Measurements from ENCODE around the gene CLDN12. TPM values are rescaled to one million over a fixed set of nuclear protein-coding genes. Genes with fewer than 3 reads are reported as not detected.
A peak's percentile ranks its signal among the peaks of the same experiment; 100 is the strongest.

Gene CLDN12
- polyA plus RNA-seq, 2 of the 4 experiments (the other 2 are of a cell fraction): 19.9 to 51.3 TPM

GRCh38 chr7:90424720-90425119 is 21.5 kb downstream of the CLDN12 start:
- 61% methylated on average over 3 of the region's 3 CpGs for WGBS (ENCODE audit: missing lambda C conversion rate)
- DNase-seq (ENCODE audit: low read depth in 1 of 2, low spot score in 1 of 2) (no peak), FAIRE-seq (no peak), ATAC-seq (no peak)
- ChIA-PET CTCF (interaction anchor here (1.6 kb wide), 1 partner anchor 271 kb away, joined by 7 read pairs; the partner anchor contains the start of gene STEAP1), POLR2A (no interaction called here)
- no peak overlapping the region; a peak in 1 of 6 replicates for H3K27ac ChIP-seq
- H3K4me1 ChIP-seq: peaks cover 6% of the 10 kb centered on the region; the same call in 2 of the 3 replicates
- H3K4me3 ChIP-seq: no peak overlapping the region
- no peak overlapping the region for H3K4me2 ChIP-seq
- TF ChIP-seq SMC3 (IDR thresholded peaks at IDR 0.05) (no peak), RFX5 (IDR thresholded peaks at IDR 0.05) (no peak), RARB (CRISPR knock-in tag; IDR thresholded peaks at IDR 0.05) (no peak), HOXA7 (CRISPR knock-in tag; IDR thresholded peaks at IDR 0.05) (no peak), ZSCAN20 (CRISPR knock-in tag; IDR thresholded peaks at IDR 0.05) (no peak), EP300 (IDR thresholded peaks at IDR 0.05) (no peak), ESRRA (IDR thresholded peaks at IDR 0.05; ENCODE audit: borderline replicate concordance, low read length) (no peak), JUNB (IDR thresholded peaks at IDR 0.05) (no peak), MAFK (IDR thresholded peaks at IDR 0.05; ENCODE audit: partially characterized antibody) (no peak), ZFP36 (IDR thresholded peaks at IDR 0.05; ENCODE audit: borderline replicate concordance, partially characterized antibody) (no peak), CHD4 (IDR thresholded peaks at IDR 0.05; ENCODE audit: borderline replicate concordance) (no peak), HEYL (CRISPR knock-in tag; IDR thresholded peaks at IDR 0.05) (no peak), ELK1 (IDR thresholded peaks at IDR 0.05; ENCODE audit: low read depth, low read length) (no peak), CBX8 (IDR thresholded peaks at IDR 0.05) (no peak), NFE2L2 (conservative IDR thresholded peaks at IDR 0.05; ENCODE audit: low read length) (no peak), TFCP2L1 (CRISPR knock-in tag; IDR thresholded peaks at IDR 0.05) (no peak)
- TF ChIP-seq, protein P1, sequence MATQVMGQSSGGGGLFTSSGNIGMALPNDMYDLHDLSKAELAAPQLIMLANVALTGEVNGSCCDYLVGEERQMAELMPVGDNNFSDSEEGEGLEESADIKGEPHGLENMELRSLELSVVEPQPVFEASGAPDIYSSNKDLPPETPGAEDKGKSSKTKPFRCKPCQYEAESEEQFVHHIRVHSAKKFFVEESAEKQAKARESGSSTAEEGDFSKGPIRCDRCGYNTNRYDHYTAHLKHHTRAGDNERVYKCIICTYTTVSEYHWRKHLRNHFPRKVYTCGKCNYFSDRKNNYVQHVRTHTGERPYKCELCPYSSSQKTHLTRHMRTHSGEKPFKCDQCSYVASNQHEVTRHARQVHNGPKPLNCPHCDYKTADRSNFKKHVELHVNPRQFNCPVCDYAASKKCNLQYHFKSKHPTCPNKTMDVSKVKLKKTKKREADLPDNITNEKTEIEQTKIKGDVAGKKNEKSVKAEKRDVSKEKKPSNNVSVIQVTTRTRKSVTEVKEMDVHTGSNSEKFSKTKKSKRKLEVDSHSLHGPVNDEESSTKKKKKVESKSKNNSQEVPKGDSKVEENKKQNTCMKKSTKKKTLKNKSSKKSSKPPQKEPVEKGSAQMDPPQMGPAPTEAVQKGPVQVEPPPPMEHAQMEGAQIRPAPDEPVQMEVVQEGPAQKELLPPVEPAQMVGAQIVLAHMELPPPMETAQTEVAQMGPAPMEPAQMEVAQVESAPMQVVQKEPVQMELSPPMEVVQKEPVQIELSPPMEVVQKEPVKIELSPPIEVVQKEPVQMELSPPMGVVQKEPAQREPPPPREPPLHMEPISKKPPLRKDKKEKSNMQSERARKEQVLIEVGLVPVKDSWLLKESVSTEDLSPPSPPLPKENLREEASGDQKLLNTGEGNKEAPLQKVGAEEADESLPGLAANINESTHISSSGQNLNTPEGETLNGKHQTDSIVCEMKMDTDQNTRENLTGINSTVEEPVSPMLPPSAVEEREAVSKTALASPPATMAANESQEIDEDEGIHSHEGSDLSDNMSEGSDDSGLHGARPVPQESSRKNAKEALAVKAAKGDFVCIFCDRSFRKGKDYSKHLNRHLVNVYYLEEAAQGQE (IDR thresholded peaks at IDR 0.05): no peak
- TF ChIP-seq, protein P2, sequence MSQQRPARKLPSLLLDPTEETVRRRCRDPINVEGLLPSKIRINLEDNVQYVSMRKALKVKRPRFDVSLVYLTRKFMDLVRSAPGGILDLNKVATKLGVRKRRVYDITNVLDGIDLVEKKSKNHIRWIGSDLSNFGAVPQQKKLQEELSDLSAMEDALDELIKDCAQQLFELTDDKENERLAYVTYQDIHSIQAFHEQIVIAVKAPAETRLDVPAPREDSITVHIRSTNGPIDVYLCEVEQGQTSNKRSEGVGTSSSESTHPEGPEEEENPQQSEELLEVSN (IDR thresholded peaks at IDR 0.05; ENCODE audit: borderline replicate concordance, low read depth): no peak
- peaks cover 2% of the 10 kb centered on the region; the same call in 1 of the 3 replicates for H3K9me3 ChIP-seq

- peak in 1 of 2 experiments; percentile 38 for DNase-seq (ENCODE audit: low read depth in 1 of 2, low spot score in 1 of 2)
- H3K4me3 ChIP-seq: no peak overlapping the region
- peak; percentile 33 to 39; a peak in 3 of 6 replicates for ATAC-seq
- no peak overlapping the region for H3K27ac ChIP-seq
- WGBS (ENCODE audit: missing lambda C conversion rate): 28% methylated on average over 2 of the region's 2 CpGs
- CTCF ChIA-PET: interaction anchor here (1.6 kb wide), 1 partner anchor 272 kb away, joined by 7 read pairs; the partner anchor contains the start of gene STEAP1
- H3K9me3 ChIP-seq: peaks cover 2% of the 10 kb centered on the region; the same call in 1 of the 3 replicates
- H3K4me1 ChIP-seq: peaks cover 6% of the 10 kb centered on the region; the same call in 2 of the 3 replicates
- H3K4me2 ChIP-seq: peak overlapping the region; percentile 37; the same call in 1 of the 3 replicates
- no peak for FAIRE-seq
- TF ChIP-seq ESRRA (IDR thresholded peaks at IDR 0.05; ENCODE audit: borderline replicate concordance, low read length) (no peak), MAFK (IDR thresholded peaks at IDR 0.05; ENCODE audit: partially characterized antibody) (no peak), FOSL2 (IDR thresholded peaks at IDR 0.05) (no peak), FOSL2 (CRISPR knock-in tag; IDR thresholded peaks at IDR 0.05) (0 out of 2 replicates have a peak, but pooled peaks have one; percentile 6)
- POLR2A ChIA-PET: interaction anchor here (0.6 kb wide), 1 partner anchor 22 kb away, joined by 8 read pairs; no protein-coding TSS in a partner anchor
These were observed 22.1 kb downstream of the CLDN12 start for GRCh38 chr7:90425376-90425775.
